HCT116 (cell line): ENCODE results near the gene PACS2.

Experiments
- EGR1 ChIP-seq: IDR thresholded peaks from 2 replicates; pipeline ENCODE4 v1.6.1; 2012; ENCODE audit warnings: low read depth
- EZH2 ChIP-seq: fragments of 200-600 bp; sonication (generic); IDR thresholded peaks from 2 replicates; pipeline ENCODE4 v1.6.1; 2017; ENCODE audit warnings: antibody characterized with exemption, mixed run types
- POLR2A ChIP-seq: IDR thresholded peaks from 2 replicates; pipeline ENCODE4 v1.7.0; 2011; ENCODE audit warnings: borderline replicate concordance; ENCODE audit not compliant: insufficient read depth, insufficient read length; ENCODE audit errors: extremely low read depth
- POLR2AphosphoS5 ChIP-seq: IDR thresholded peaks from 2 replicates; pipeline ENCODE4 v1.6.1; 2011; ENCODE audit warnings: mild to moderate bottlenecking, low read depth, low read length, moderate library complexity
- RAD21 ChIP-seq: IDR thresholded peaks from 2 replicates; pipeline ENCODE4 v1.6.1; 2012; ENCODE audit warnings: low read depth, mild to moderate bottlenecking
- YY1 ChIP-seq: IDR thresholded peaks from 2 replicates; pipeline ENCODE4 v1.6.1; 2011; ENCODE audit warnings: low read length, low read depth, moderate library complexity, mild to moderate bottlenecking; ENCODE audit not compliant: insufficient replicate concordance; ENCODE audit errors: extremely low read depth
- ZNF274 ChIP-seq: fragments of 200-500 bp; sonication (Bioruptor generic); IDR thresholded peaks from 2 replicates; pipeline ENCODE4 v1.6.1; 2014; ENCODE audit warnings: mild to moderate bottlenecking, low read depth, low read length, inconsistent platforms
- TF ChIP-seq, protein P1 (sequence below), 3 experiments: fragments of 200-600 bp in 1 of 3; sonication (generic) in 1 of 3; IDR thresholded peaks in 2 of 3; conservative IDR thresholded peaks in 1 of 3; 2 replicates each; pipeline ENCODE4 v1.5.1; 2012 to 2017; ENCODE audit warnings: low read depth in 2 of 3, low read length in 2 of 3, antibody characterized with exemption in 1 of 3, borderline replicate concordance in 1 of 3, control low read depth in 1 of 3, mild to moderate bottlenecking in 1 of 3, mixed read lengths in 1 of 3, mixed run types in 1 of 3, moderate library complexity in 1 of 3; ENCODE audit not compliant: insufficient read depth in 1 of 3
- TF ChIP-seq, protein P2 (sequence below): IDR thresholded peaks from 2 replicates; pipeline ENCODE4 v1.6.1; 2011; ENCODE audit warnings: mild to moderate bottlenecking, low read length, moderate library complexity; ENCODE audit not compliant: insufficient replicate concordance; ENCODE audit errors: extremely low read depth

DNA sequence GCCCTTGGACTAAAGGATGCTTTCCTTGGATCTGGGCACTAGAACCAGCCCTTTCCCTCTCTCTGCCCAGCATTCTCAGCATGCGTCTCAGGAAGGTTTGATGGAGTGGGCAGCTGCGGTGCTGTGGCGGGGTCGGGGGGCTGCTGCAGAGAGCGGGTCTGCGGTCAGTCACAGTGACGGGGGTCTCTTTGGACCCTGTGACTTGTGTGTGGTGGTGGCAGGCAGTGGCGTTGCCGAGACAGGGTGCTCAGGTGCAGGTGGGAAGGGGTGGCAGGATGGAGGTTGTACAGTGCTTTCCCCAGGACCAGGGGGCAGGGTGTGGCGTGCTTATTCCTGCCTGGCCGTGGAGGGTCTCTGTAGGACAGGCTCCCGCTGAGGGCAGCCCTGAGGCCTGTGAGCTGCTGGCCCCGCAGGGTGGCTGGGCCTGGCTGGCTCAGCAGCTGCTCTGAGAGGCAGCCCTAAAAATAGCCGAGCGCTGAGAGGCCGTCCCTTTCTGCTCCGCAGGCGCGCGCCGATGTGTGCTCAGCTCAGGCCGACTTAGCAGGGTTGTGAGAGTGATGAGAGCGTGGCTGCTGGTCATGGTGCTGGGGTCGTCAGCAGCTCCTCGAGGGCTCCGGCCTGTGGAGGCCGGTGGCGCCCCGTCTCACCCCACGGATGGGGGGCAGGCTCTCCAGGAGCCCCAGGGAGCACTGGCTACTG, 9.7 kb downstream of the PACS2 start:
- TF ChIP-seq RAD21 = no peak
- TF ChIP-seq, protein P1, sequence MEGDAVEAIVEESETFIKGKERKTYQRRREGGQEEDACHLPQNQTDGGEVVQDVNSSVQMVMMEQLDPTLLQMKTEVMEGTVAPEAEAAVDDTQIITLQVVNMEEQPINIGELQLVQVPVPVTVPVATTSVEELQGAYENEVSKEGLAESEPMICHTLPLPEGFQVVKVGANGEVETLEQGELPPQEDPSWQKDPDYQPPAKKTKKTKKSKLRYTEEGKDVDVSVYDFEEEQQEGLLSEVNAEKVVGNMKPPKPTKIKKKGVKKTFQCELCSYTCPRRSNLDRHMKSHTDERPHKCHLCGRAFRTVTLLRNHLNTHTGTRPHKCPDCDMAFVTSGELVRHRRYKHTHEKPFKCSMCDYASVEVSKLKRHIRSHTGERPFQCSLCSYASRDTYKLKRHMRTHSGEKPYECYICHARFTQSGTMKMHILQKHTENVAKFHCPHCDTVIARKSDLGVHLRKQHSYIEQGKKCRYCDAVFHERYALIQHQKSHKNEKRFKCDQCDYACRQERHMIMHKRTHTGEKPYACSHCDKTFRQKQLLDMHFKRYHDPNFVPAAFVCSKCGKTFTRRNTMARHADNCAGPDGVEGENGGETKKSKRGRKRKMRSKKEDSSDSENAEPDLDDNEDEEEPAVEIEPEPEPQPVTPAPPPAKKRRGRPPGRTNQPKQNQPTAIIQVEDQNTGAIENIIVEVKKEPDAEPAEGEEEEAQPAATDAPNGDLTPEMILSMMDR (IDR thresholded peaks at IDR 0.05 in 2 of 3, conservative IDR thresholded peaks at IDR 0.05 in 1 of 3; ENCODE audit: borderline replicate concordance in 1 of 3, insufficient read depth in 1 of 3, low read depth in 2 of 3, low read length in 2 of 3) = no peak
- no peak for TF ChIP-seq POLR2A
- TF ChIP-seq EZH2 = no peak
- no peak for TF ChIP-seq EGR1
- no peak for TF ChIP-seq POLR2AphosphoS5
- TF ChIP-seq, protein P2, sequence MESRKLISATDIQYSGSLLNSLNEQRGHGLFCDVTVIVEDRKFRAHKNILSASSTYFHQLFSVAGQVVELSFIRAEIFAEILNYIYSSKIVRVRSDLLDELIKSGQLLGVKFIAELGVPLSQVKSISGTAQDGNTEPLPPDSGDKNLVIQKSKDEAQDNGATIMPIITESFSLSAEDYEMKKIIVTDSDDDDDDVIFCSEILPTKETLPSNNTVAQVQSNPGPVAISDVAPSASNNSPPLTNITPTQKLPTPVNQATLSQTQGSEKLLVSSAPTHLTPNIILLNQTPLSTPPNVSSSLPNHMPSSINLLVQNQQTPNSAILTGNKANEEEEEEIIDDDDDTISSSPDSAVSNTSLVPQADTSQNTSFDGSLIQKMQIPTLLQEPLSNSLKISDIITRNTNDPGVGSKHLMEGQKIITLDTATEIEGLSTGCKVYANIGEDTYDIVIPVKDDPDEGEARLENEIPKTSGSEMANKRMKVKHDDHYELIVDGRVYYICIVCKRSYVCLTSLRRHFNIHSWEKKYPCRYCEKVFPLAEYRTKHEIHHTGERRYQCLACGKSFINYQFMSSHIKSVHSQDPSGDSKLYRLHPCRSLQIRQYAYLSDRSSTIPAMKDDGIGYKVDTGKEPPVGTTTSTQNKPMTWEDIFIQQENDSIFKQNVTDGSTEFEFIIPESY = no peak
- no peak for TF ChIP-seq YY1
- TF ChIP-seq ZNF274 = no peak
